ENCODE measurements around the gene CETP. TPM values are rescaled to one million over a fixed set of nuclear protein-coding genes. Genes with fewer than 3 reads are reported as not detected.

CETP gene, protein sequence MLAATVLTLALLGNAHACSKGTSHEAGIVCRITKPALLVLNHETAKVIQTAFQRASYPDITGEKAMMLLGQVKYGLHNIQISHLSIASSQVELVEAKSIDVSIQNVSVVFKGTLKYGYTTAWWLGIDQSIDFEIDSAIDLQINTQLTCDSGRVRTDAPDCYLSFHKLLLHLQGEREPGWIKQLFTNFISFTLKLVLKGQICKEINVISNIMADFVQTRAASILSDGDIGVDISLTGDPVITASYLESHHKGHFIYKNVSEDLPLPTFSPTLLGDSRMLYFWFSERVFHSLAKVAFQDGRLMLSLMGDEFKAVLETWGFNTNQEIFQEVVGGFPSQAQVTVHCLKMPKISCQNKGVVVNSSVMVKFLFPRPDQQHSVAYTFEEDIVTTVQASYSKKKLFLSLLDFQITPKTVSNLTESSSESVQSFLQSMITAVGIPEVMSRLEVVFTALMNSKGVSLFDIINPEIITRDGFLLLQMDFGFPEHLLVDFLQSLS
- 0.25 and 0.59 TPM in 2 replicates for total RNA-seq

DNA sequence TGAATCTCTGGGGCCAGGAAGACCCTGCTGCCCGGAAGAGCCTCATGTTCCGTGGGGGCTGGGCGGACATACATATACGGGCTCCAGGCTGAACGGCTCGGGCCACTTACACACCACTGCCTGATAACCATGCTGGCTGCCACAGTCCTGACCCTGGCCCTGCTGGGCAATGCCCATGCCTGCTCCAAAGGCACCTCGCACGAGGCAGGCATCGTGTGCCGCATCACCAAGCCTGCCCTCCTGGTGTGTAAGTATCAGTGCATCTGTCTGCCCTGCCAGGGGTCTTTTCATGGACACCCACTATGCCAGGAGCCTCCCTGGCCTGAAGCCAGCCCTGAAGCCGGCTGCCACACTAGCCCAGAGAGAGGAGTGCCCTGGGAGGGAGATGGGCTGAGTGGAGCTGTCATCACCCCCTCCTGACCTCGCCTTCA lies at the start of gene CETP:
CETP (plus strand) TSS at position 100 of the 431 bp plus-strand sequence; CDS start at position 130, 30 bp downstream.

GRCh38 chr16:56931892-56932720 lies 29.6 kb upstream of the CETP start, which contains the start of gene HERPUD1:
HERPUD1 (plus strand) TSS chr16:56932142; CDS start chr16:56932245, 103 bp downstream.

GRCh38 chr16:56988948-56989945 lies 27.5 kb downstream of the CETP start, which contains the start of gene NLRC5:
NLRC5 (plus strand) TSS chr16:56989557; CDS start chr16:57020713, 31,156 bp downstream.

Other genes starting within 250 kb of the CETP start
- gene NUP93, start 231.8 kb upstream of the CETP start, total RNA-seq, result 20.8 and 30.4 TPM in 2 replicates
- gene SLC12A3, start 96.7 kb upstream of the CETP start, total RNA-seq, result not detected in 2 replicates
- 124 and 192 TPM in 2 replicates for gene HERPUD1, start 29.8 kb upstream of the CETP start, total RNA-seq
- gene NLRC5, start 27.6 kb downstream of the CETP start, total RNA-seq, result 3.2 and 5.6 TPM in 2 replicates
- gene CPNE2, start 130.6 kb downstream of the CETP start, total RNA-seq, result 4.8 and 8.0 TPM in 2 replicates
- 51.5 and 55.9 TPM in 2 replicates for gene PSME3IP1, start 224.1 kb downstream of the CETP start, total RNA-seq
- 24.0 and 30.1 TPM in 2 replicates for gene RSPRY1, start 224.4 kb downstream of the CETP start, total RNA-seq

Data from cardiac ventricle fibroblast (primary cell).